Large intestine (tissue), 3 donors: ENCODE measurements around the gene UBE2M. TPM values are rescaled to one million over a fixed set of nuclear protein-coding genes. Genes with fewer than 3 reads are reported as not detected.
"Not testable (repeated sequence)": the region's sequence is repeated elsewhere in the genome, so short reads cannot be mapped to it uniquely, and the experiment has no call there.

Experiments
- DNase-seq, 2 donors: peaks; one replicate each; pipeline versions ENCODE4 v3.0.0 to v3.0.0-alpha.2; 2013
- H3K27ac ChIP-seq: one replicate; pipeline ENCODE4 v1.5.1; 2013; ENCODE audit warnings: low read length
- H3K27me3 ChIP-seq: 2 replicates; pipeline ENCODE4 v1.6.1; 2013; ENCODE audit warnings: low read length; ENCODE audit not compliant: control insufficient read depth, insufficient read depth
- H3K36me3 ChIP-seq: 2 replicates; pipeline ENCODE4 v1.6.1; 2013; ENCODE audit warnings: low read length; ENCODE audit not compliant: control insufficient read depth, insufficient read depth
- H3K4me1 ChIP-seq: one replicate; pipeline ENCODE4 v1.6.1; 2013; ENCODE audit warnings: low read length; ENCODE audit not compliant: control insufficient read depth, insufficient read depth
- H3K4me3 ChIP-seq: one replicate; pipeline ENCODE4 v1.5.1; 2013; ENCODE audit warnings: low read length
- H3K9me3 ChIP-seq: one replicate; pipeline ENCODE4 v1.6.1; 2013; ENCODE audit warnings: mild to moderate bottlenecking, low read depth, low read length, moderate library complexity; ENCODE audit not compliant: control insufficient read depth
- WGBS: methylation state at CpG from one replicate; pipeline ENCODE4 v1.1.5; 2013; ENCODE audit warnings: low lambda C conversion rate; ENCODE audit not compliant: insufficient coverage; 5-methylcytosine and 5-hydroxymethylcytosine counted together
- polyA plus RNA-seq: library from polyadenylated mRNA; unstranded; fragments of 120-200 nt; gene quantifications from one replicate; pipeline ENCODE4 v1.2.1, GENCODE V29; 2013

Gene UBE2M
- polyA plus RNA-seq, 1 donor, result 56.0 TPM

- H3K27me3 ChIP-seq, result no peaks in the 10 kb centered on the region
- H3K4me3 ChIP-seq, result no peak overlapping the region
- peaks cover 31% of the 10 kb centered on the region for H3K4me1 ChIP-seq
- DNase-seq, result no peak
- no peak overlapping the region for H3K27ac ChIP-seq
- H3K9me3 ChIP-seq, result no peaks in the 10 kb centered on the region
- no CpG with 5 or more reads among the region's 8 CpGs for WGBS
- no peaks in the 10 kb centered on the region for H3K36me3 ChIP-seq
Observed at GRCh38 chr19:58510084-58510862, 48.1 kb downstream of the UBE2M start.

GRCh38 chr19:58509731-58510083, 48.7 kb downstream of the UBE2M start:
- Histone ChIP-seq H3K9me3 (no peaks in the 10 kb centered on the region), H3K36me3 (no peaks in the 10 kb centered on the region), H3K27ac (no peak overlapping the region), H3K4me3 (no peak overlapping the region), H3K27me3 (no peaks in the 10 kb centered on the region), H3K4me1 (peaks cover 31% of the 10 kb centered on the region)
- WGBS, result no CpG with 5 or more reads among the region's 11 CpGs
- no peak for DNase-seq

GRCh38 chr19:58507602-58508223, 50.7 kb downstream of the UBE2M start:
- 40% methylated on average over 1 of the region's 8 CpGs for WGBS
- not testable (repeated sequence) for DNase-seq, H3K27me3 ChIP-seq, H3K27ac ChIP-seq, H3K36me3 ChIP-seq, H3K4me3 ChIP-seq, H3K9me3 ChIP-seq
- H3K4me1 ChIP-seq, result peaks cover 17% of the 10 kb centered on the region

Other genes starting within 250 kb of the UBE2M start
- 3.2 TPM for gene ZSCAN22, start 231.6 kb downstream of the UBE2M start, polyA plus RNA-seq
- gene A1BG, start 205.1 kb downstream of the UBE2M start, polyA plus RNA-seq, result 1.8 TPM
- gene ZNF497, start 195.9 kb downstream of the UBE2M start, polyA plus RNA-seq, result 2.1 TPM
- gene ZNF837, start 177.6 kb downstream of the UBE2M start, polyA plus RNA-seq, result 4.3 TPM
- 1,486 TPM for gene RPS5, start 171.3 kb downstream of the UBE2M start, polyA plus RNA-seq
- gene RNF225, start 163.0 kb downstream of the UBE2M start, polyA plus RNA-seq, result not detected
- 7.1 TPM for gene ZNF584, start 150.0 kb downstream of the UBE2M start, polyA plus RNA-seq
- 8.0 TPM for gene ZNF132, start 118.5 kb downstream of the UBE2M start, polyA plus RNA-seq
- gene ZNF324B, start 107.0 kb downstream of the UBE2M start, polyA plus RNA-seq, result 5.2 TPM
- gene ZNF324, start 91.5 kb downstream of the UBE2M start, polyA plus RNA-seq, result 6.0 TPM
- gene ZNF446, start 82.3 kb downstream of the UBE2M start, polyA plus RNA-seq, result 10.3 TPM
- 8.5 TPM for gene SLC27A5, start 46.6 kb downstream of the UBE2M start, polyA plus RNA-seq
- 11.1 TPM for gene ZBTB45, start 38.8 kb downstream of the UBE2M start, polyA plus RNA-seq
- gene TRIM28, start 14.5 kb downstream of the UBE2M start, polyA plus RNA-seq, result 345 TPM
- 120 TPM for gene CHMP2A, start 3.5 kb downstream of the UBE2M start, polyA plus RNA-seq
- gene MZF1, start 14.7 kb upstream of the UBE2M start, polyA plus RNA-seq, result 39.0 TPM